Liver (tissue), 9 donors: ENCODE measurements around the gene THG1L. TPM values are rescaled to one million over a fixed set of nuclear protein-coding genes. Genes with fewer than 3 reads are reported as not detected.

Experiments
- DNase-seq: peaks from one replicate; pipeline ENCODE4 v3.0.0-alpha.2; 2017; ENCODE audit warnings: low spot score
- H3K27ac ChIP-seq, 2 donors: one replicate each; pipeline ENCODE4 v1.7.0; 2013; ENCODE audit warnings: inconsistent platforms in 2 of 2, low read length in 2 of 2, control low read depth in 1 of 2, low read depth in 1 of 2, mild to moderate bottlenecking in 1 of 2
- H3K27me3 ChIP-seq, 4 donors: one replicate each; pipeline versions ENCODE4 v1.6.1 to v1.7.0; 2013; ENCODE audit warnings: low read length in 3 of 4, inconsistent platforms in 1 of 4, mild to moderate bottlenecking in 1 of 4, moderate library complexity in 1 of 4; ENCODE audit not compliant: control insufficient read depth in 4 of 4, insufficient read depth in 4 of 4
- H3K36me3 ChIP-seq, 4 donors: one replicate each; pipeline versions ENCODE4 v1.6.1 to v1.7.0; 2013; ENCODE audit warnings: low read length in 3 of 4, mild to moderate bottlenecking in 3 of 4, low read depth in 1 of 4, moderate library complexity in 1 of 4; ENCODE audit not compliant: control insufficient read depth in 4 of 4, insufficient read depth in 3 of 4
- H3K4me1 ChIP-seq, 4 donors: one replicate each; pipeline versions ENCODE4 v1.6.1 to v1.7.0; 2013; ENCODE audit warnings: low read length in 3 of 4, mild to moderate bottlenecking in 3 of 4, moderate library complexity in 1 of 4; ENCODE audit not compliant: control insufficient read depth in 4 of 4, insufficient read depth in 4 of 4
- H3K4me3 ChIP-seq, 3 donors: one replicate each; pipeline versions ENCODE4 v1.6.1 to v1.7.0; 2013; ENCODE audit warnings: low read length in 3 of 3, control low read depth in 1 of 3, low read depth in 1 of 3, mild to moderate bottlenecking in 1 of 3
- H3K9ac ChIP-seq, 2 donors: one replicate each; pipeline ENCODE4 v1.7.0; 2013; ENCODE audit warnings: low read length in 2 of 2, mild to moderate bottlenecking in 2 of 2, moderate library complexity in 2 of 2, control low read depth in 1 of 2, low read depth in 1 of 2
- H3K9me3 ChIP-seq, 4 donors: one replicate each; pipeline versions ENCODE4 v1.6.1 to v1.7.0; 2013; ENCODE audit warnings: low read length in 3 of 4; ENCODE audit not compliant: control insufficient read depth in 4 of 4
- CTCF ChIP-seq: fragments of 150-350 bp; IDR thresholded peaks from 2 replicates; pipeline ENCODE4 v1.5.1; 2017; ENCODE audit warnings: improper control_type of control experiment, low read depth, low read length; ENCODE audit not compliant: missing input control
- EGR1 ChIP-seq, 2 donors: IDR thresholded peaks; 2 replicates each; pipeline ENCODE4 v1.6.1; 2016 to 2018; ENCODE audit warnings: antibody characterized with exemption in 2 of 2, low read depth in 2 of 2
- FOXA1 ChIP-seq: IDR thresholded peaks from 2 replicates; pipeline ENCODE4 v1.6.1; 2016; ENCODE audit warnings: antibody characterized with exemption
- FOXA2 ChIP-seq: IDR thresholded peaks from 2 replicates; pipeline ENCODE4 v1.6.1; 2016; ENCODE audit warnings: antibody characterized with exemption
- GABPA ChIP-seq, 2 donors: IDR thresholded peaks in 1 of 2; conservative IDR thresholded peaks in 1 of 2; 2 replicates each; pipeline ENCODE4 v1.6.1; 2016; ENCODE audit warnings: antibody characterized with exemption in 2 of 2, mild to moderate bottlenecking in 1 of 2, moderate library complexity in 1 of 2
- HNF4G ChIP-seq: IDR thresholded peaks from 2 replicates; pipeline ENCODE4 v1.6.1; 2016; ENCODE audit warnings: antibody characterized with exemption
- JUND ChIP-seq, 2 donors: IDR thresholded peaks; 2 replicates each; pipeline ENCODE4 v1.6.1; 2016; ENCODE audit warnings: antibody characterized with exemption in 2 of 2
- RAD21 ChIP-seq, 2 donors: IDR thresholded peaks; 2 replicates each; pipeline ENCODE4 v1.6.1; 2016; ENCODE audit warnings: antibody characterized with exemption in 2 of 2, mild to moderate bottlenecking in 2 of 2
- RXRA ChIP-seq, 2 donors: IDR thresholded peaks; 2 replicates each; pipeline ENCODE4 v1.6.1; 2017 to 2018; ENCODE audit warnings: antibody characterized with exemption in 2 of 2, mild to moderate bottlenecking in 1 of 2
- YY1 ChIP-seq: IDR thresholded peaks from 2 replicates; pipeline ENCODE4 v1.6.1; 2016; ENCODE audit warnings: antibody characterized with exemption, mild to moderate bottlenecking
- WGBS: extraction: QIAGEN DNeasy Blood & Tissue Kit; methylation state at CpG from one replicate; pipeline ENCODE4 v1.1.7; 2013; 5-methylcytosine and 5-hydroxymethylcytosine counted together
- polyA plus RNA-seq, 2 donors: library from polyadenylated mRNA; stranded (reverse) in 1 of 2; unstranded in 1 of 2; fragments of 200-250 nt in 1 of 2; fragments of >200 nt in 1 of 2; fragmentation: Nextera tagmentation in 1 of 2; extraction: Ambion mirVana in 1 of 2; gene quantifications; one replicate each; pipeline versions ENCODE4 v1.2.1 to v1.2.3, GENCODE V29; 2013 to 2015
- total RNA-seq, 2 donors: library from RNA; depleted of rRNA; stranded (reverse); fragments of >200 nt; gene quantifications; one replicate each; pipeline ENCODE4 v1.2.3, GENCODE V29; 2014
- TF ChIP-seq, protein P1 (sequence below): IDR thresholded peaks from 2 replicates; pipeline ENCODE4 v1.6.1; 2016; ENCODE audit warnings: antibody characterized with exemption
- TF ChIP-seq, protein P2 (sequence below): IDR thresholded peaks from 2 replicates; pipeline ENCODE4 v1.6.1; 2016; ENCODE audit warnings: antibody characterized with exemption, mild to moderate bottlenecking
- donor health status: healthy.
- donor health status: healthy.
- donor health status: healthy.
- donor health status: healthy.
- donor health status: healthy.

The THG1L gene
- total and polyA plus RNA-seq, 4 donors, result 3.9 to 12.6 (median 5.3) TPM

- no peaks in the 10 kb centered on the region for H3K27me3 ChIP-seq
- peaks cover 3 to 8% (median 5%) of the 10 kb centered on the region in 4 donors for H3K36me3 ChIP-seq
- no peak for TF ChIP-seq CTCF
- TF ChIP-seq, protein P1, sequence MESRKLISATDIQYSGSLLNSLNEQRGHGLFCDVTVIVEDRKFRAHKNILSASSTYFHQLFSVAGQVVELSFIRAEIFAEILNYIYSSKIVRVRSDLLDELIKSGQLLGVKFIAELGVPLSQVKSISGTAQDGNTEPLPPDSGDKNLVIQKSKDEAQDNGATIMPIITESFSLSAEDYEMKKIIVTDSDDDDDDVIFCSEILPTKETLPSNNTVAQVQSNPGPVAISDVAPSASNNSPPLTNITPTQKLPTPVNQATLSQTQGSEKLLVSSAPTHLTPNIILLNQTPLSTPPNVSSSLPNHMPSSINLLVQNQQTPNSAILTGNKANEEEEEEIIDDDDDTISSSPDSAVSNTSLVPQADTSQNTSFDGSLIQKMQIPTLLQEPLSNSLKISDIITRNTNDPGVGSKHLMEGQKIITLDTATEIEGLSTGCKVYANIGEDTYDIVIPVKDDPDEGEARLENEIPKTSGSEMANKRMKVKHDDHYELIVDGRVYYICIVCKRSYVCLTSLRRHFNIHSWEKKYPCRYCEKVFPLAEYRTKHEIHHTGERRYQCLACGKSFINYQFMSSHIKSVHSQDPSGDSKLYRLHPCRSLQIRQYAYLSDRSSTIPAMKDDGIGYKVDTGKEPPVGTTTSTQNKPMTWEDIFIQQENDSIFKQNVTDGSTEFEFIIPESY, result no peak
- TF ChIP-seq JUND (IDR thresholded peaks at IDR 0.05), result no peak
- TF ChIP-seq, protein P2, sequence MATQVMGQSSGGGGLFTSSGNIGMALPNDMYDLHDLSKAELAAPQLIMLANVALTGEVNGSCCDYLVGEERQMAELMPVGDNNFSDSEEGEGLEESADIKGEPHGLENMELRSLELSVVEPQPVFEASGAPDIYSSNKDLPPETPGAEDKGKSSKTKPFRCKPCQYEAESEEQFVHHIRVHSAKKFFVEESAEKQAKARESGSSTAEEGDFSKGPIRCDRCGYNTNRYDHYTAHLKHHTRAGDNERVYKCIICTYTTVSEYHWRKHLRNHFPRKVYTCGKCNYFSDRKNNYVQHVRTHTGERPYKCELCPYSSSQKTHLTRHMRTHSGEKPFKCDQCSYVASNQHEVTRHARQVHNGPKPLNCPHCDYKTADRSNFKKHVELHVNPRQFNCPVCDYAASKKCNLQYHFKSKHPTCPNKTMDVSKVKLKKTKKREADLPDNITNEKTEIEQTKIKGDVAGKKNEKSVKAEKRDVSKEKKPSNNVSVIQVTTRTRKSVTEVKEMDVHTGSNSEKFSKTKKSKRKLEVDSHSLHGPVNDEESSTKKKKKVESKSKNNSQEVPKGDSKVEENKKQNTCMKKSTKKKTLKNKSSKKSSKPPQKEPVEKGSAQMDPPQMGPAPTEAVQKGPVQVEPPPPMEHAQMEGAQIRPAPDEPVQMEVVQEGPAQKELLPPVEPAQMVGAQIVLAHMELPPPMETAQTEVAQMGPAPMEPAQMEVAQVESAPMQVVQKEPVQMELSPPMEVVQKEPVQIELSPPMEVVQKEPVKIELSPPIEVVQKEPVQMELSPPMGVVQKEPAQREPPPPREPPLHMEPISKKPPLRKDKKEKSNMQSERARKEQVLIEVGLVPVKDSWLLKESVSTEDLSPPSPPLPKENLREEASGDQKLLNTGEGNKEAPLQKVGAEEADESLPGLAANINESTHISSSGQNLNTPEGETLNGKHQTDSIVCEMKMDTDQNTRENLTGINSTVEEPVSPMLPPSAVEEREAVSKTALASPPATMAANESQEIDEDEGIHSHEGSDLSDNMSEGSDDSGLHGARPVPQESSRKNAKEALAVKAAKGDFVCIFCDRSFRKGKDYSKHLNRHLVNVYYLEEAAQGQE, result no peak
- no peak for TF ChIP-seq EGR1 (IDR thresholded peaks at IDR 0.05; ENCODE audit: low read depth in 2 of 2)
- no peak for TF ChIP-seq RXRA (IDR thresholded peaks at IDR 0.05)
- no peak for TF ChIP-seq HNF4G
- H3K9me3 ChIP-seq, result no peaks in the 10 kb centered on the region
- H3K4me3 ChIP-seq, result no peak overlapping the region
- 85% methylated on average over 4 of the region's 4 CpGs for WGBS
- peaks cover 5 to 23% (median 12%) of the 10 kb centered on the region in 4 donors for H3K4me1 ChIP-seq
- no peak overlapping the region for H3K27ac ChIP-seq
- no peak overlapping the region for H3K9ac ChIP-seq
- DNase-seq, result no peak
Measured at GRCh38 chr5:157748760-157749461, 17.7 kb downstream of the THG1L start.

DNA sequence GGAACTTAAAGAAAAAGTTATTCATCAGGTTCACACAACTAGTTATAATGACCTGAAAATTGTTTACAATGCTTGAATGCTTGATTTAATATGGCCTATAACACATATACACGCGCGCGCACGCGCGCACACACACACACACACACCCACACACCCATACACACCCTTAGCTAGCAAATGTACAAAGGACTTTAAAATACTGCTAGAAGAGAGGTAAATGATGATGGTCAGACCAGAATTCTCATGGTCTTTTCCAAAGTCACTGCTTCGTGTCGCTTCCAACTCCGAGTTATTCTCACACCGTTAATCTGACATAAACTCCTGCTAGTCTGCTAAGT, 18.2 kb downstream of the THG1L start:
- Histone ChIP-seq H3K9me3 (no peaks in the 10 kb centered on the region), H3K27me3 (no peaks in the 10 kb centered on the region), H3K4me1 (peaks cover 5 to 20% (median 10%) of the 10 kb centered on the region in 4 donors), H3K9ac (no peak overlapping the region), H3K36me3 (peaks cover 3 to 8% (median 5%) of the 10 kb centered on the region in 4 donors), H3K4me3 (no peak overlapping the region), H3K27ac (no peak overlapping the region)
- no peak for TF ChIP-seq YY1
- no peak for TF ChIP-seq FOXA1
- no peak for TF ChIP-seq RAD21 (IDR thresholded peaks at IDR 0.05)
- TF ChIP-seq FOXA2, result no peak
- no peak for TF ChIP-seq GABPA (IDR thresholded peaks at IDR 0.05 in 1 of 2, conservative IDR thresholded peaks at IDR 0.05 in 1 of 2)
- TF ChIP-seq, protein P1, result no peak
- 94% methylated on average over 11 of the region's 11 CpGs for WGBS
- DNase-seq, result no peak
